ENCODE data around the gene SLC38A10. TPM values are rescaled to one million over a fixed set of nuclear protein-coding genes. Genes with fewer than 3 reads are reported as not detected.

SLC38A10 gene
- total RNA-seq, 1 donor from 2014 or later: 116 TPM

DNA sequence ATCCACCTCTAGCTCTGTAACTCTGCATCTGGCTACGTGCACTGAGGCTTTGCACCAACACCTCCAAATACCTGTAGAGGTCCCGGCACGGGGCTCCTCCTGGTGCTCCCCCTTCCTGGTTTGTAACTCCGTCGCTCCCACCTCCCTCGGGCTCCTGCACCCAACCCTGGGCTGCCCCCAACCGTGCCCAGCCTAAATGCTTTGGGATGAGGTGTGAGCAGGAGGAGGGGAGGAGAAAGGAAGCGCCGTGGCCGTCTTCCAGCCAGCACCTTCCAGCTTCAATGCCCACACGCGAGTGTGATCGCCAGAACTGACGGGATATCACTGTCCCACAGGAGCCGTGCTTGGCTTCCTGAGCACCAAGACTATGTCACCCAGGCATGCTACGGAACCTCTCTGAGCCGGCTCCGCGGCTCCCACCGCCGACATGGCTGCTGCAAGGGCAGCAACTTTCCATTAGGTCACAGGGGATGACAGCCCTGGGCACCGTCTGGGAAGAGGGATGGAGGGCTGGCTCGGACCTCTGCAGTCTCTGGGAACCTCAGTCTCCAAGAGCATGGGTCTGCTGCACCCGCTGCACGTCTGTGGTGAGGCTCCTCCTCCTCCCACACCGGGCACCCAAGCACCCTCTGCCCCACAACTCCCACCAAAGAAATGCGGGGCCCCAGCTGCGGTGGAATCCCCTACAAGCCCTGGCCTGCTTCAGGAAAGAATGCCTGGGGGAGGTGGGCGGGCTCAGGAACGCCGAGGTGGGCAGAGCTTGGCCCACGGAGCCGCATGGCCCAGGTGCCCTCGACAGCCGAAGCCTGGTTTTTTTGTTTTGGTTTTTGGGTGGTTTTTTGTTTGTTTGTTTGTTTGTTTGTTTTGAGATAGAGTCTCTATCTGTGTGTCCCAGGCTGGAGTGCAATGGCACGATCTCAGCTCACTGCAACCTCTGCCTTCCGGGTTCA lies 6.4 kb upstream of the SLC38A10 start:
- Mint-ChIP-seq H3K9me3 (ENCODE audit: low read depth) (no peaks in the 10 kb centered on the region), H3K4me3 (ENCODE audit: unreplicated experiment) (no peak overlapping the region), H3K27ac (ENCODE audit: unreplicated experiment) (no peak overlapping the region), H3K4me1 (ENCODE audit: low read depth) (no peaks in the 10 kb centered on the region), H3K27me3 (ENCODE audit: low read depth) (no peaks in the 10 kb centered on the region), H3K36me3 (ENCODE audit: low read depth) (peaks cover 2% of the 10 kb centered on the region)
- no peak for DNase-seq (ENCODE audit: low spot score)
- TF ChIP-seq, protein P1, sequence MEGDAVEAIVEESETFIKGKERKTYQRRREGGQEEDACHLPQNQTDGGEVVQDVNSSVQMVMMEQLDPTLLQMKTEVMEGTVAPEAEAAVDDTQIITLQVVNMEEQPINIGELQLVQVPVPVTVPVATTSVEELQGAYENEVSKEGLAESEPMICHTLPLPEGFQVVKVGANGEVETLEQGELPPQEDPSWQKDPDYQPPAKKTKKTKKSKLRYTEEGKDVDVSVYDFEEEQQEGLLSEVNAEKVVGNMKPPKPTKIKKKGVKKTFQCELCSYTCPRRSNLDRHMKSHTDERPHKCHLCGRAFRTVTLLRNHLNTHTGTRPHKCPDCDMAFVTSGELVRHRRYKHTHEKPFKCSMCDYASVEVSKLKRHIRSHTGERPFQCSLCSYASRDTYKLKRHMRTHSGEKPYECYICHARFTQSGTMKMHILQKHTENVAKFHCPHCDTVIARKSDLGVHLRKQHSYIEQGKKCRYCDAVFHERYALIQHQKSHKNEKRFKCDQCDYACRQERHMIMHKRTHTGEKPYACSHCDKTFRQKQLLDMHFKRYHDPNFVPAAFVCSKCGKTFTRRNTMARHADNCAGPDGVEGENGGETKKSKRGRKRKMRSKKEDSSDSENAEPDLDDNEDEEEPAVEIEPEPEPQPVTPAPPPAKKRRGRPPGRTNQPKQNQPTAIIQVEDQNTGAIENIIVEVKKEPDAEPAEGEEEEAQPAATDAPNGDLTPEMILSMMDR (IDR thresholded peaks at IDR 0.05): no peak

DNA sequence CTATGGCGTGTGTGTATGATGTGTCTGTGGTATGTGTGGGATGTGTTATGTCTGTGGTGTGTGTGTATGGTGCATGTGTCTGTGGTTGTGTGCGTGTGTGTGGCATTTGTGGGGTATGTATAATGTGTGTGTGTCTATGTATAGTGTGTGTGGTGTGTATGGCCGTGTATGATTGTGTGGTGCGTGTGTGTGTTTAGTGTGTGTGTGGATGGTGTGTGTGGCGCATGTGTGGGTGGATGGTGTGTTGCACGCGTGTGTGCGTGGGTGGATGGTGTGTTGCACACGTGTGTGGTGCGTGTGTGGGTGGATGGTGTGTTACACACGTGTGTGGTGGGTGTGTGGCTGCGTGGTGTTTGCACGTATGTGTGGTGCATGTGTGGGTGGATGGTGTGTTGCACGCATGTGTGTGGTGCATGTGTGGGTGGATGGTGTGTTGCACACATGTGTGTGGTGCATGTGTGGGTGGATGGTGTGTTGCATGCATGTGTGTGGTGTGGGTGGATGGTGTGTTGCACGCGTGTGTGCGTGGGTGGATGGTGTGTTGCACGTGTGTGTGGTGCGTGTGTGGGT lies 5.6 kb upstream of the SLC38A10 start:
- DNase-seq (ENCODE audit: low spot score): no peak
- Mint-ChIP-seq H3K27me3 (ENCODE audit: low read depth) (no peaks in the 10 kb centered on the region), H3K9me3 (ENCODE audit: low read depth) (no peaks in the 10 kb centered on the region), H3K27ac (ENCODE audit: unreplicated experiment) (no peak overlapping the region), H3K4me1 (ENCODE audit: low read depth) (peaks cover 4% of the 10 kb centered on the region), H3K4me3 (ENCODE audit: unreplicated experiment) (no peak overlapping the region), H3K36me3 (ENCODE audit: low read depth) (peaks cover 2% of the 10 kb centered on the region)
- TF ChIP-seq, protein P1 (IDR thresholded peaks at IDR 0.05): no peak

DNA sequence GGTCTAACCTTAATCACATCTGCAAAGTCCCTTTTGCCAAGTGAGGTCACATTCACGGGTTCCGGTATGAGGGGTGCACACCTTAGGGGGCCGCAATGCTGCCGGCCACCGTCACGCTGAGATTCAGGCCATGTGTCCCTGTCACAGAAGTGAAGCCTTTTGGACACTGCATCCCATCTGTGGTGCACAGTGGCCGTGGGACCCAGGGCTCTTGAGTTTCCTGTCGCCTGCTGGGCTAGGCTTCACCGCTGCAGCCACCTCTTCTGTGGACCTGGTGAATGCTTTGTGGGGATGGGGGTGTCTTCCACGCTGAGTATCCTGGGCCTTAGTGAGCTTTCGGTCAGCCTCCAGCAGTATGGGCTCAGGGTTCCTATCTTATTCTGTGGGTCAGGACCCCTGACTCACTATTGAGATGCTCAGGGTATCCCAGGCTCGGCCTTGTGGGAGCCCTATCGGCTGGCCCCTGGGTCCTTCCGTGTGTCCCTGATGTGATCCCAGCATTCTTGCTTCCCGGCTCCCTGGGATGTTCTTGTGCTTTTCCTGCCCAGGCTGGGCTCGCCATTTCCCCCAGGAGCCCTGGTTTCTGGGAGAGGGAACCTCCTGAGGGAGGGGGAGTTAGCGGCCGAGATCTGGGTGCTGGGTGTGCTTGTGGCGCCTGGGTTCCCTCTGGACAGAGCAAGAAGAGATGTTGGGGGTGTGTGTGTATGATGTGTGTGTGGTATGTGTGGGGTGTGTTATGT lies 4.9 kb upstream of the SLC38A10 start:
- Mint-ChIP-seq H3K36me3 (ENCODE audit: low read depth) (peaks cover 2% of the 10 kb centered on the region), H3K27ac (ENCODE audit: unreplicated experiment) (no peak overlapping the region)

DNA sequence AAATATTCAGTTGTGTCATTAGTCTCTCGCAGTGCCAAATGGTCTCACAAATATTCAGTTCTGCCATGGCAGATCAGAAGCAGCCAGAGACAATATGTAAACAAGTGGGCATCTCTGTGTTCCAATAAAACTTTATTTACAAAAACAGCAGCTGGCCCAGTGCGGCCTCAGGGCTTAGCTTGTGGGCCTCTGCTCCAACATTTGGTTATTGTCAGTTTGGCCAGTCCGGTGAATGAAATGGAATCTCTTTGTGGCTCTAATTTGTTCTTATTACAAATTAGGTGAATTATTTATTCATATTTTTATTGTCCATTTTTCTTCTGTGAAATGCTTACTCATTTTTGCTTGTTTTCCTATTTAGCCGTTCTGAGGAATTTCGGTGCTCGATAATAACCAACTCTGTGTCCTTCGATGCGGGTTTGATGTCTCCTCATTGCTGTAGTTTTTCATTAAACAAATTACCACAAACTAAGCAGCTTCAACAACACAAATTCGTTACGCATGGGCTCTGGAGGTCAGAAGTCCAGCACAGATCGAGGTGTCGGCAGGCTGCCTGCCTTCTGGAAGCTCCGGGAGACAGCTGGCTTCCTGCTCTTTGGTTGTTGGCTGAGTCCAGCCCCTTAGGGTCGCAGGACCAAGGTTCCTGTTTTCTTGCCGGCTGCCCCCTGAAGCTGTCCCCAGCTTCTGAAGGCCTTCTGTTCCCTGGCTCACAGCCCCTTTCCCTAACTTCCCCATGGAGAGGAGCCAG lies 4.1 kb upstream of the SLC38A10 start:
- no peaks in the 10 kb centered on the region for H3K27me3 Mint-ChIP-seq (ENCODE audit: low read depth)
- H3K36me3 Mint-ChIP-seq (ENCODE audit: low read depth): peaks cover 2% of the 10 kb centered on the region
- H3K9me3 Mint-ChIP-seq (ENCODE audit: low read depth): no peaks in the 10 kb centered on the region
- H3K4me1 Mint-ChIP-seq (ENCODE audit: low read depth): peaks cover 13% of the 10 kb centered on the region
- DNase-seq (ENCODE audit: low spot score): no peak
- H3K4me3 Mint-ChIP-seq (ENCODE audit: unreplicated experiment): no peak overlapping the region
- H3K27ac Mint-ChIP-seq (ENCODE audit: unreplicated experiment): no peak overlapping the region
- TF ChIP-seq, protein P1 (IDR thresholded peaks at IDR 0.05): no peak

More for the DNA sequence above, 4.9 kb upstream of the SLC38A10 start:
- TF ChIP-seq, protein P1 (IDR thresholded peaks at IDR 0.05): no peak
- Mint-ChIP-seq H3K9me3 (ENCODE audit: low read depth) (no peaks in the 10 kb centered on the region), H3K4me1 (ENCODE audit: low read depth) (peaks cover 10% of the 10 kb centered on the region), H3K27me3 (ENCODE audit: low read depth) (no peaks in the 10 kb centered on the region), H3K4me3 (ENCODE audit: unreplicated experiment) (no peak overlapping the region)
- DNase-seq (ENCODE audit: low spot score): no peak
